Middle frontal gyrus (tissue), 1 donor: ENCODE measurements around the gene ANK3.

ENCODE experiments used
- DNase-seq: peaks from one replicate; pipeline ENCODE4 v3.0.0-alpha.2; 2015; ENCODE audit warnings: low spot score; ENCODE audit errors: extremely low spot score

The ANK3 gene

DNA sequence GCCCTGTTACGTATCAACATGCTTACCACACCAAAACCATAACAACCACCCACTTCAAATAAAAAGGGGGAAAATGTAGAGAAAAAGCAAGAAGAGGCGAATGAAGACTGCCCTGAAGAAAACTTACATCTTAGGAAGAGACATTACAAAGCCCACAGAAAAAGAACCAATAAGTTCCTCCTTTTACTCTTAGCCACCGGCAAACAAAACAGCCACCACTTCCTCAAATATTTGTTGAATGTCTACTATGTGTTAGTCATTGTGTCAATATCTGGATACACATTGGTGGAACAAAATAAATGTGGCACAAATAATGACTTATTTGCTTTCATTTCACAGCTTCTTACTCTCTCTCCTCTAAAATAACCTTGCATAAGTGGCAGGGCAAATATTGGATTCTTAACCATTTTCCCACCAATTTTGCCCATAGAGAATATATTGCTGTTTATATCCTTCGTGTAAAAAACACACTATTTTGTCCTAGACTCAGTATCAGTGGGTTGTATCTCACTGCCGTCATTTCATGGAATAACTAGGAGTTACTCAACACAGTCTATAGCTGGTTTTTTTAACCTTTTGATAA lies 106.8 kb downstream of the ANK3 start:
- no peak for DNase-seq

DNA sequence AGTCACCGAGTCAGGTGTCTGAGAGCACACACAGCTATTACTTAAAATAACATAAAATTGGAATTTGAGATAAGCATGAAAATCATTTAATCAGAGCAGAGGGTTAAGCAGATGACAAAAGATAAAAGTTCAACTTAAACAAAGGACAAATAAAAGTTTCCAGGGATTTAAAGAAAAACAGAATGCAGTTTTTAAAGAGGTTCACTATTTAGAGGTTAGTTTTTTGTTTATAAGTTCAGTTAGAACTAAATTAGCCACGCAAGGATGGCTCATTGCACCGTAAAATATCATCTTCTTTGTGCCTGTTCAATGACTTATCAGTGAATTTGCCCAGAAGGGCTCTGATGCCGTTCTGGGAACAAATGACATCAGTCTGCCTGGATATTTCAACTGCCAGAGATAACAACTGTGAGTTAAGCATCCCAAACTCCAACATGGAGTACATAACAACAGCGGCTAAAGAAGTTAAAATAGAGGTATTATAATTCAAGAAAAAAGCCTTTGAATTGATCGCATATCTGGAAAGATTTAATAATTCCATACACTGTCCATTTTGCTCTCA lies 107.8 kb downstream of the ANK3 start:
- no peak for DNase-seq

DNA sequence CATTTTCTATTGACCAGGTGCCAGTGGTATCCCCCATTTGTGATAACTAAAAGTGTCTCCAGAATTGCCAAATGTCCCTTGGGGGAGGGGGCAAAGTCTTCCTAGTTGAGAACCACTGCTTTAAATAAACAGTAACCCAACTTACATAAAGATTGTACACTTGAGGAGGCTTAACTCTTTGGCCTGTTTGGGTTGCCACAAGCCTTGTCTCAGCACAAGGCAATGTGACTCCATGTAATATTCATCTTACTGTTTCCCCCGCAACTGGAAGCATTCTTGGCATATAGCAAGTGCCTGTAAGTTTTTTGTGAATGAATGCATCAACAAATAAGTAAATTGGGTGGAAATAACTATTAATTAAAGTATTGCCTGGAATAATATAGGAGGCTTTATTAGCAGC lies 108.3 kb downstream of the ANK3 start:
- DNase-seq = no peak

DNA sequence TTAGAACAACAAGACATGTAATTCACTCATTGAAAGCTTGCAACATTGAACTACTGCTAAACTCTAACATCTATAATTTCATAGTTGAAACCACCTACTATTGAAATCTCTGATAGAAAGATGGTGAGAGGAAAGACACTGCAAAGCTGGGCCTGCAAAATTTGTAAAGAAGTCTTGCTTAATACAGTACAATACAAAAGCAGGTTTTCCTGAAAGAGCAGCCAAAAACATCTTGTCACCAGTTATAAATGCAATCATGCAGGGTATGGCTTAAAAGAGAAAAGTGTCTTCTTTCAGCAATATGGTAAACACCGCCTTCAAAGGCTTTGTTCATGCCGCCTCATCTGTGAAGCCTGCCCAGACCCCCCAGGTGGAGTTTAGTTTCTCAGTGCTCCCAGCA lies 109.2 kb downstream of the ANK3 start:
- DNase-seq = no peak

DNA sequence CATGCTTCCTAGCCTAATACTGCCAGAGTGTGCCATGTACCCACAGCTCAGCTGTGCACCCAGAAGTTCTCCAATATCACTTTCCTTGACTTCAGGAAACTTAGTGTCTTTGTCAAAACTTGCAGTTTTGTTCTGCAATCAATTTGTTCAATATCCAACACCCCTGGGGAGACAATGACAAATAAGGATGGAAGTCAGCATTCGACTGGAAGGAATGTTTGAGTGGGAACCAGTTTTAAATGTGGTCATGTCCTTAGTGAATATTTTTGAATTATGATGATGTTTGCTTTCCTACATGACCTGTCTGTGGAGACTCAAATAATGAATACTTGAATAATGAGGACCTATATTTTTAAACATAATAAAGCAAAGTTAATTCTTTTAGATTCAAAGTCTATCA lies 112.0 kb downstream of the ANK3 start:
- no peak for DNase-seq

DNA sequence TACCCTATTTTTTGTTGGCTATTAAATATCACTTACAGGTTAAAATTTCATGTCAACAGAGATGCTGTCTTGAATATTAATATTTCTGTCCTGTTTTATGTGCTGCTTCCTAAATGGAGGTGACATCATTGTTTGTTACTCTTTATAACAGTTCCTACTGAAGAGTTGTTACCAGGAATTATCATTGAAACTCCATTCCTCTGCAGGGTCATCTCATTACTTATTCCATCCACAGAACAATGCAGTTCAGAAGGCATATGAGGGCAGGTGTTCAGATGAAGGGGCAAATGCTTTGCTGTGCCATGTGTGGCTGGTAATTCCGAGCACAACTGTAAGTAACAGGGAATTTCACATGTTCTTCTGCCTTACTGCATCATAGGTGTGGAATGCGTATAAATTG lies 113.4 kb downstream of the ANK3 start:
- DNase-seq = no peak

DNA sequence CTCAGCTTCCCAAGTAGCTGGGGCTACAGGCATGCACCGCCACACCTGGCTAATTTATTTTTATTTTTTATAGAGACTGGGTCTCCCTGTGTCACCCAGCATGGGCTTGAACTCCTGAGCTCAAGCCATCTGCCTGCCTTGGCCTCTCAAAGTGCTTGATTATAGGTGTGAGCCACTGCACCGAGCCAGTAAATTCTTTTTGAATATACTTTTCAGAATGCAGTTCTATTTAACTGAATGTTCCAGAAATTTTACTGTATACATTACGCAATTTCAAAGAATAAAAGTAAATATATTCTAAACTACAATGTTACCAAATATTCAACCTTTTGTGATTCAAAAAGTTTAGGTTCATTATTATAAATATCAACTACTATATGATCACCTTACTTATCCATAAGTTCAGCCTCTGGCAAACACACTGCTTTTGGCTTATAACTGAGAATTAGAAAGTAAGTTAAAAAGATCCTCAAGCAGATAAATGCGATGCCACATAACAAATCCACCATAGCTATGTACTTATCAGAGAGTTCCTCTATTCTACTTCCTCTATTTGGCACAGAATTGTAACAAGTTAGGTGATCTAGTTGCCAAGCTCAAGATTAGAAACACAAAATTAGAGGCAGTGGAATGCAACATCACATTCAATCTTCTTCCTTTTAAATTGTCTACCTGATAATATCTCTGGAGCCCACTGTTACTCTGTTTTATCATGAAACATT lies 118.2 kb downstream of the ANK3 start:
- no peak for DNase-seq

DNA sequence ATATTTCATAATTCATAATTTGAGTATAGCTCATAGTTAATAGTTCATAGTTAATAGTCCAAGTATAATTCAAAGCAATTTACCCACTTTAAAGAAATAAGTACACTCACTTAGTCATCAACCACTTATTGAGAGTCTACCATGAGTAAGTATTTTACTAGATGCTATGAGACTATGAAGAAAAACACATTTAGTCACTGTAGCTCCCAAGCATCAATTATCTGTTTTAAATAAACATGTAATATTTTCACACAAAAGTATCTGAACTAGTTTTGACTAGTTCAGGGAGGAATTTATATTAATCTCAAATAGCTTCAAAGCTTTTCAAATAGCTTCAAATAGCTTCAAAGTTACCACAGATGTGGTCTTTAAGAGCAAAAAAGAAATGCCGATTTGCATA lies 119.2 kb downstream of the ANK3 start:
- DNase-seq = no peak

DNA sequence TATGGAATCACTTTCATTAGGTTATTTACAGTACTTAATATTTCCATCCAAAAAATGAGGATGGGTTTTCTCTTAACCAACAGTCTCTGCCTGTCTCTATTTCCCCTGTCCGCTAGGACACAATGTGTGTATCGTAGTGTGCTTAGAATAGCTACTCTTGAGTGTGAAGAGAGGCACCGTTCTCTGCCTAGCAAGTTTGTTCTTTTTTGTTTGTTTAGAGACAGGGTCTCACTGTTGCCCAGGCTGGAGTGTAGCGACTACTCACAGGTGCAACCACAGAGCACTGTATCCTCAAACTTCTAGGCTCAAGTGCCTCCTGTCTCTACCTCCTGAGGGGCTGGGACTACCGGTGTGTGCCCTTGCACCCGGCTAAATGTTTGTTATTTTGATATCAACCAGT lies 121.9 kb downstream of the ANK3 start:
- DNase-seq = no peak

DNA sequence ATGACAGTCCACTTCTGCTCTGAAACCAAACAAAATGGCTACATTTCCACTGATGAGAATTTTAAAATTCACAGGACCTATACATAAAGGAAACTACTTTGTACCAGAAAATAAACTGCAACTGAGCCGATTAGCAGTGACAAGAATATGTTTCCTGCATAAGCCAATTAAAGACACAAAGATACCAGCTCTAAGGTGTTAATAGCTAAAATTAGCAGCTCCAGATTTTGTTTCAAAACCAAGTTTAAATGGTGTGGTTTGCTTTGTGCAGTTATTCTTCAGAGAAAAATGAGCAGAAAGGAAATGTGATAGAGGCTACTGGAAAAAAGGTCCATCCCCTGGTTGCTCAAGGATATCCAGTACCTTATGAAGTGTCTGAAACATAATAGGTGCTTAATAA lies 123.2 kb downstream of the ANK3 start:
- peak; percentile 38 for DNase-seq

DNA sequence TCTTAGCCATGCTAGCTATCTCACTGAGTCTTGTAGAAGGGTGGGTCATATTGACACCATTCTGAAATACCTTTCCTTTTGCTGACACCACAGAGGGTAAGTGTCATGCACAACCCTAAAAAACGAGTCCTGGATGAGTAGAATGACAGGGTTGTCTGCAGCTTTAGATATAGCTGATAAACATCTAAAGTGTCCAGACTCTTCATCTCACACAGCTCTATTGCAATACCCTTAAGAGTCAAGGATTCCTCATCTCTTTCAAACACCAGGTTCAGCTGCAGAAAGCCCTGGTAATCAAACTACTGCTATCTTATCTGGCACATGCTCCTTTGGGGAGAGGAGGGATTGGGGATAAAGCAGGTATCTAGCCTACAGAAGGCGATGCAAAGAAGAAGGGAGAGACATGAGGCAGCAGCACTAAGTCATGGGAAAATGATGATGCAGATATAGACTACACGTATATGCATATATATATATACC lies 127.0 kb downstream of the ANK3 start:
- no peak for DNase-seq

DNA sequence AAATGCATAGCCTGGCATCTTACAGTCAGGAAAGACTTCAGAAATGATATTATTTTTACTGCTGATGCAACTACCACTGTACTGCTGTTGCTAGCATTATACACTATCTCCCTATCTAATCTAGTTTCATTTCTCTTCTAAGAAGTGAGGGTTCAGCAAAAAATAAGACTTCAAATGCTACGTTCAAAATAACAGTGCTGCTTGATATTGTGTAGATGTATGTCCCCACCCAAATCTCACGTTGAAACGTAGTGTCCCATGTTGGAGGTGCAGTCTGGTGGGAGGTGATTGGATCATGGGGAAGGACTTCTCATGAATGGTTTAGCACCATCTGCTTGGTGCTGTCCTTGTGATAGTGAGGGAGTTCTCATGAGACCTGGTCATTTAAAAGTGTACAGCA lies 129.4 kb downstream of the ANK3 start:
- DNase-seq = no peak

DNA sequence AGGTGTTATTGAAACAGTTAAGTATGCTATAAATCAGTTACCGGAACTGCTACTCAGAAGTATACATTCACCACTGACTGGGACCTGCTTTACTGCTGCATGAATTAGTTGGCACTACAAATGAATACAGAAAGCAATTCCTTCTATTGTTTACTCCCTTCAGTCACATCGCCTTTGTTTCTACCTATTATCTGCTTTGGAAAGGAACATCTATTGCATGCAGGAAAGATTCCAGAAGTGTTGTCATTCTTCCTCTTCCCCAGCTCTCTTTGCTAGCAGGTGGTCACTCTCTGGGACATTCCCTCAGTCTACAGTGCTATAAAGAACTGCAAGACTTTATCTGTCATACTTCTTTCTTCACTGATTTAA lies 131.3 kb downstream of the ANK3 start:
- DNase-seq = no peak

DNA sequence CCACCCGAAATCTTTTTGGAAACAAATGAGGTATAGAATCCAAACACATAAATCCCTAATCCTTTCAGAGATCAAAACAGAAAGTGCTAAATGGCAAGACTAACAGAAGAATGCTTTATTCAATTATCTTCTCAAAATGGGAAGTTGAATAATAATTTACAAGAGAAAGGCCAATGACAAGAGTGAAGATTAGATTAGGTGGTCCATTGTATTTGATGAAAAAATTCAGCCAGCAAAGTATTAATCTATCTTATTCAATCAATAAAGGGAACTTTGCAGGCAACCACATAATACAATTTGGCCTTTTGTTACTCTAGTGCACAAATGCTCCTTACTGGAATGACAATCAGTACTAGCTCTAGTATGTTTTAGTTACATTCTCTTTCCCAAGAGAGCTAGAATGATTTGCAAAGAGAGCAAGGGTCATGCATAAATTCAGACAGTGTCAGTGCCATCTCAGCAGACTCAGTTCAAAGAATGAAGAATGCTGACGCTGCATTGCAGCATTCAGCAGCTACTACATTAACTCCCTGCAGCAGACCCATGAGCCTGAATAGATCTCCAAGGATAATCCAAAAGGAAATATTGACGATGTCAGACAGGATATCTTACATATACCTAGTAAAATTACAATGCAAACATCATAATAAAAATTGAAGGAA lies 131.8 kb downstream of the ANK3 start:
- DNase-seq = no peak

DNA sequence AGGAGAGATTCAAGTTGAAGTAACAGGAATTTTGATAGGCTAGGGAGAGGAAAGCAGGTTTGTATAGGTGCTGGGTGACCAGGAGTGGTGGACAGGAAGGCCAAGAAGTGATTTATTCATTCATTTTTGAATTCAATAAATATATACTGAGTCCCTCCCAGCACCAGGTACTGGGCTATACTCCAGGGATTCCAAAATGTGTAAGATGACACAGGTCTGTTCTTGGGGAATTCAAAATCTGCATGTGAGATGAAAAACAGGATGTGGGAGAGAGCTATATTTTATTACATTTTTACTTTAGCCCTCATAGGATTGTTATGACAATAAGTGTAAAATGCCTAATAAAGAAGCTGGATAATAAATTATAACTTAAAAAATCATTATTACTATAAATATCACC lies 134.9 kb downstream of the ANK3 start:
- DNase-seq = no peak

DNA sequence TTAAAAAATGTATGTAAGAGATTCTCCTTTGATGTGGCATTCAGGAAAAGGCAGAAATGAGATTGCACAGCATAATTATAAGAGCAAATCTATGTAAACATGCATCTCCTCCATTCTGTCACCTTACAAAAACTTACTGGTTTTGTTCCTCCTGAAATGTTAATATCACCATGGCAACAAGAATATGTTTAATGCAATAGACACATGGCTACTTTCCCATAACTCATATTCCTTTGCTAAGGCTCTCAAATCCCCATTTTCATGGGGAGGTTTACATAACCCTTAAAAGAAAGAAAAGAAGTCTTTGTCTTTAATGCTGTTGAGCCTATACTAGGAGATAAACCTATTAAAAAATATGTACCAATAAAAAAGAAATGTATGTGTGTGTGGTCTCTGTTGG lies 136.2 kb downstream of the ANK3 start:
- no peak for DNase-seq

DNA sequence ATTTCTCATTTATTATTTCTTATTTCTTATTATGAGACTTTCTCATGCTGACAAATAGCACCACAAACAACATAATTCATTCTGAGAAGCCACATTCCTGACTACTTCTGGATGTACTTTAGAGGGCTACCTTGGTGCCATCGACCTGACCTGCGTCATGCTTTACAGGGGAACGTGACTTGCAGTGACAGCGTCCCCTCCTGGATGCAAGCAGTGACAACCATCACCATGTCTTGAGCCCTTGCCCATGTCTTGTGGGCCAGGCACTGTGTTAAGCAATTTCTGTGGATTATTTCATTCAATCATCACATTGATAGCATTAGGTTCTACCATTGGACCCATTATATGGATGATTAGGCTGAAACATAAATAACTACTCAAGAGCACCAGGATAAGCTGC lies 137.0 kb downstream of the ANK3 start:
- DNase-seq = no peak

DNA sequence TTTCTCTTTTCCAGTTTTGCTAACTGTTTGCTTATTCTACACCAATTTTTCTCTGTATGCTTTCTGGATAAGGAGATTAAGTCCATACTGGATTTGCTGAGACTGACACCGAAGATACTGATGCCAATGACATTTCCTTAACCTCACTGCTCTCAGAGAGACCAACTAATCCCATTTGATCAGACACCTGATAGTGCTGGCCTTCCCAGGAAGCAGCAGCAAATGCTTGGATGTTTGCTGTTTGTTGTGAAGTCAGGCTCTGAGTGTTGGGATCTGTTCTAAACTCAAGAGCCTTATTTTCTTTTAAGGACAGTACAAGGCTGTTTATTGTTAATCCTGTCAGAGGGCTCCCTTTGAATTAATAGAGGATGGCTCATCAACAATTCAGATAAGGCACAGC lies 143.3 kb downstream of the ANK3 start:
- DNase-seq = no peak

DNA sequence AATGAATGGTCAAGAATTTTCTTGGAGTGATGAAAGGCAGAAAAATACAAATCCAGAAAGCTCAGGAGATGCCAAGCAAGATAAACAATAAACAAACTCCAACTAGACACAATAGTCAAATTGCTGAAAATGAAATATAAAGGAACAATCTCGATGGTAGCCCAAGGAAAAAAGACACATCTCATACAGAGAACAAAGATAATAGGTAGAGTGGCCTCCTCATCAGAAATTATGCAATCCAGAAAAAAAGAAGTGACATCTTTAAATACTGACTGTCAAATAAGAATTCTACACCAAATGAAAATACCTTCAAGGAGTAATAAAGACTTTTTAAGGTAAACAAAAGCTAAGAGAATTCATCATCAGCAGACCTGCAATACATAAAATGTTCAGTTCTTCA lies 150.4 kb downstream of the ANK3 start:
- no peak for DNase-seq

DNA sequence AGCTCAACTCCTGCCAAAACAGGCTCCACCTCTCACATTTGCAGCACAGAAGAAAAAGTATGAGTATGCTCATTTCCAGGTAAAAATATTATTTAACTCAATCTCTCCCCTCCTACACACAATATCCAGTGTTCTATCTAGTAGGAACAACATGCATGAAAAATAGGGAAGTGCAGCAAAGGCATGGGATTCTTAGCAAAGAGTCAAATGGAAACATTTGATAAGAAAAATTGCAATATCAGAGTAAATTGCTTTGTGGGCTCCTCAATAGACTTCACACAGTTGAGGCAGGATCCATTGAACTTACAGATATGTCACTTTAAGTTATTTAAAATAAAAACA lies 150.9 kb downstream of the ANK3 start:
- DNase-seq = no peak

DNA sequence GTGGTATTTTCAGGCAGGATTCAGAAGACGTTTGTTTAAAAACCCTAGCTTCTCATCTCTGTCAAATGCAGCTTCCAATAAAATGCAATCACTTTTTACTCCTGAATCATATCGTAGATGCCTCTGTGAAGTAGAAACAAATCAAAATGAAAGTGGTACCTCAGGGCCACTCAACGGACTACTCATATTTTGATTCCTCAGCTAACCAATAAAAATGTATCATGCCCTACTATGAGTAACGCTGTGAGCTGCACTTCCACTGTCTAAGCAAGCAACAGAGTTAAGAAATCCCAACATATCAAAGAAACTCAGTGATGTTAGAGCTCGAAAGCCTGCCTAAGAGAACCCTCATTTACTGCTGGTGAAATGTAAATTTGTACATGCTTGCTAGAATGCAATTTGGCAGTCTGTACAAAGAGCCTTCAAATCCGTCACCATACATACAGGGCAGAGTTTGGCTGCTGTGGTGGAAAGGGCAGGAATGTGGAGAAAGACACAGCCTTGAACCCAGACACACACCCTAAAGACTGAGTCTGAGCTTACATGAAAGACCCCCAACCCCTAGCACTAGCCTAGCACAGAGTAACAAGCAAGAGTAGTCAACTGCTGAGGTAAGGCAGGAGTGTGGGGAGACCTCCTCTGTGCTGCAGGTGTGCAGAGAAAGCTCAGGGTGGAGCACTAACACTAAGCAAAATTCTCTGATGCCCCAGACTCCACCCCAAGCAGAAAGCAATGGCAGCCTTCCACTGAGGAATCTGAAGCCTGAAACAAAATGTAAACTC lies 151.5 kb downstream of the ANK3 start:
- no peak for DNase-seq
